SK-N-SH (cell line): Measurements from ENCODE around the gene SIK1. TPM values are rescaled to one million over a fixed set of nuclear protein-coding genes. Genes with fewer than 3 reads are reported as not detected.
"Not testable (repeated sequence)": the region's sequence is repeated elsewhere in the genome, so short reads cannot be mapped to it uniquely, and the experiment has no call there.

Experiments used
- CTCF ChIA-PET: fragments of 300-600, 350-600 bp; formaldehyde crosslinking; extraction: SDS; loops from one replicate; lab custom pipeline; 2021; lab: Yijun Ruan, JAX
- POLR2A ChIA-PET: fragments of 350-600 bp; sonication (Branson Sonifier 250); formaldehyde crosslinking; extraction: SDS; loops from one replicate; lab custom pipeline; 2020; ENCODE audit warnings: antibody characterized with exemption, inconsistent platforms; lab: Yijun Ruan, JAX
- DNase-seq: peaks from one replicate; pipeline ENCODE4 v3.0.0; 2012
- H2AFZ ChIP-seq: fragments of 200-600 bp; sonication (generic); 2 replicates; pipeline ENCODE4 v1.8.1; 2016; ENCODE audit warnings: antibody characterized with exemption, mild to moderate bottlenecking, low read depth
- H3F3A ChIP-seq: fragments of 200-600 bp; sonication (generic); replicated peaks from 2 replicates; pipeline ENCODE3; 2016; ENCODE audit warnings: antibody characterized with exemption, mild to moderate bottlenecking; ENCODE audit not compliant: insufficient read depth
- H3K27ac ChIP-seq, 2 experiments: fragments of 200-500 bp in 1 of 2; fragments of 200-600 bp in 1 of 2; sonication (Bioruptor generic) in 1 of 2; sonication (generic), shearing (Covaris generic) in 1 of 2; 2 replicates each; pipeline versions ENCODE4 v1.5.1 to v1.6.1; 2014 to 2016; ENCODE audit warnings: low read depth in 2 of 2, inconsistent platforms in 1 of 2, low read length in 1 of 2, mild to moderate bottlenecking in 1 of 2, mixed read lengths in 1 of 2
- H3K27me3 ChIP-seq: fragments of 200-600 bp; sonication (generic), shearing (Covaris generic); 2 replicates; pipeline ENCODE4 v1.6.1; 2016; ENCODE audit warnings: mixed run types; ENCODE audit not compliant: insufficient read depth
- H3K36me3 ChIP-seq, 2 experiments: fragments of 200-500 bp in 1 of 2; fragments of 200-600 bp in 1 of 2; sonication (Bioruptor generic) in 1 of 2; sonication (generic) in 1 of 2; replicated peaks in 1 of 2; 2 replicates each; pipeline versions ENCODE3 to v1.5.1; 2014 to 2016; ENCODE audit warnings: low read length in 1 of 2, mild to moderate bottlenecking in 1 of 2; ENCODE audit not compliant: insufficient read depth in 2 of 2, control insufficient read depth in 1 of 2
- H3K4me1 ChIP-seq, 2 experiments: fragments of 200-500 bp in 1 of 2; fragments of 200-600 bp in 1 of 2; sonication (Bioruptor generic) in 1 of 2; sonication (generic), shearing (Covaris generic) in 1 of 2; 2 replicates each; pipeline versions ENCODE4 v1.5.1 to v1.6.1; 2014 to 2016; ENCODE audit warnings: low read depth in 1 of 2, low read length in 1 of 2, mixed run types in 1 of 2; ENCODE audit not compliant: insufficient read depth in 2 of 2, control insufficient read depth in 1 of 2
- H3K4me2 ChIP-seq: fragments of 200-600 bp; sonication (generic), shearing (Covaris generic); 2 replicates; pipeline ENCODE4 v1.6.1; 2017; ENCODE audit warnings: mixed run types
- H3K4me3 ChIP-seq, 2 experiments: fragments of 200-500 bp in 1 of 2; fragments of 200-600 bp in 1 of 2; sonication (Bioruptor generic) in 1 of 2; sonication (generic), shearing (Covaris generic) in 1 of 2; 2 replicates each; pipeline versions ENCODE4 v1.5.1 to v1.8.1; 2014 to 2016; ENCODE audit warnings: low read depth in 2 of 2, inconsistent platforms in 1 of 2, low read length in 1 of 2, mild to moderate bottlenecking in 1 of 2, mixed read lengths in 1 of 2, moderate library complexity in 1 of 2
- H3K79me2 ChIP-seq: fragments of 200-600 bp; sonication (generic); 2 replicates; pipeline ENCODE4 v1.8.1; 2017; ENCODE audit warnings: mild to moderate bottlenecking; ENCODE audit not compliant: insufficient read depth
- H3K9ac ChIP-seq: fragments of 200-600 bp; sonication (generic); 2 replicates; pipeline ENCODE4 v1.6.1; 2017; ENCODE audit warnings: mixed run types
- H3K9me2 ChIP-seq: fragments of 200-600 bp; sonication (generic); 2 replicates; pipeline ENCODE4 v1.6.1; 2017; ENCODE audit warnings: mixed run types
- H3K9me3 ChIP-seq: fragments of 200-600 bp; sonication (generic); 2 replicates; pipeline ENCODE4 v1.6.1; 2017; ENCODE audit warnings: mixed run types, mild to moderate bottlenecking, moderate library complexity
- H4K20me1 ChIP-seq: fragments of 200-600 bp; sonication (generic); 2 replicates; pipeline ENCODE4 v1.6.1; 2017; ENCODE audit warnings: mild to moderate bottlenecking, mixed run types; ENCODE audit not compliant: insufficient read depth
- WGBS: methylation state at CpG from one replicate; pipeline ENCODE4 v1.1.6; 2017; ENCODE audit warnings: low lambda C conversion rate; 5-methylcytosine and 5-hydroxymethylcytosine counted together
- polyA plus RNA-seq, 3 experiments: library from polyadenylated mRNA; depleted of rRNA; stranded (reverse); fragments of >200 nt; gene quantifications; 2 replicates each; pipeline ENCODE4 v1.2.3, GENCODE V29; 2012

Gene SIK1
- polyA plus RNA-seq, 1 of the 3 experiments (the other 2 are of a cell fraction): 3.8 TPM

DNA sequence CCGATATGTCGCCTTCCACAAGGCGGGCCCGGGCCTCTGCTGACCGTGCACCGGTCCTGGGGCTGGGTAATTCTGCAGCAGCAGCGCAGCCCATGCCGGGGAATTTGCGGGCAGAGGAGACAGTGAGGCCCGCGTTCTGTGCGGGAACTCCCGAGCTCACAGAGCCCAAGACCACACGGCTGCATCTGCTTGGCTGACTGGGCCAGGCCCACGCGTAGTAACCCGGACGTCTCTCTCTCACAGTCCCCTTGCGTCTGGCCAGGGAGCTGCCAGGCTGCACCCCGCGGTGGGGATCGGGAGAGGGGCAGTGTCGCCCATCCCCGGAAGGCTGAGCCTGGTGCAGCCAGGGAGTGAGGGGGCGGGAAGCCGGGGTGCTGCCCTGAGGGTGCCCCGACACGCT lies 27.8 kb downstream of the SIK1 start:
- H3K4me2 ChIP-seq, H3K36me3 ChIP-seq, H2AFZ ChIP-seq, H3K4me1 ChIP-seq, H3K79me2 ChIP-seq, H3K9me2 ChIP-seq, H3K27me3 ChIP-seq, H3K9ac ChIP-seq, H3K4me3 ChIP-seq, H3F3A ChIP-seq, H4K20me1 ChIP-seq, H3K27ac ChIP-seq, POLR2A ChIA-PET, H3K9me3 ChIP-seq, CTCF ChIA-PET, DNase-seq: not testable (repeated sequence)
- no CpG with 5 or more reads among the region's 28 CpGs for whole genome bisulfite sequencing

DNA sequence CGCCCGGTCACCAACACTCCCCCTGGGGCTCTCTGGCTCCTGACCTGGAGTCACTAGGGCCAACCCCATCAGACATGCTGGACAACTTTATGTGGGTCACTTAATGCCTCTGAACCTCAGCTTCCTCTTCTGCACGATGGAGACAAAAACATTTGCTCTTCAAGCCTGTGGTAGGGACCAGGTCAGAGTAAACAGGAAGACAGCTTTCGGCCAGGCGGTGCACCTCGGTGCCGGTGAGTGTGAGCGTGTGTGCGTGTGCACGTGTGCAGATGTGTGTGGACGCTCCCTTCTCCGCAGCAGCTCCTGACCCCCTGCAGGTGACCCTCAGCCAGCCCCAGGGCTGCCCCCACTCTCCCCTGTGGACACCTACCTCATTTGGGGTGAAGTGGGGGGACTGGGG lies 28.4 kb downstream of the SIK1 start:
- no CpG with 5 or more reads among the region's 12 CpGs for whole genome bisulfite sequencing
- POLR2A ChIA-PET: not testable (repeated sequence)

DNA sequence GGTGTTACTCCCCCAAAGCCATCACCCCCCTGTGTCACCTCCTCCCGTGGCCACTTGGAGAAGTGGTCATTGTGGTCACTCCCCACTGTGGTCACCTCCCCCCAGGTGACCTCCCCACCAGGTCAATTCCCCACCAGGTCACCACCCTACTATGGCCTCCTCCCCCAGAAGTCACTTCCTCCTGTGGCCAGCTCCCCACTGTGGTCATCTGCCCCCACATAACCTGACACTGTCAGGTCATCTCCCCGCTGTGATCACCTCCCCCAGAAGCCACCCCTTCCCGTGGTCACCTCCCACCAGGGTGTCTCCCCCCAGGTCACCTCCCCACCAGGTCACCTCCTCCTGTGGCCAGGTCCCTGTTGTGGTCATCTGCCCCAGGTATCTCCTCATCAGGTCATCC lies 28.9 kb downstream of the SIK1 start:
- H3K9ac ChIP-seq, H3K79me2 ChIP-seq, DNase-seq, H3K27me3 ChIP-seq, POLR2A ChIA-PET, H2AFZ ChIP-seq, H3K9me3 ChIP-seq, H3F3A ChIP-seq, H3K36me3 ChIP-seq, H3K4me2 ChIP-seq, H3K4me1 ChIP-seq, H3K27ac ChIP-seq, CTCF ChIA-PET, H4K20me1 ChIP-seq, H3K9me2 ChIP-seq, H3K4me3 ChIP-seq: not testable (repeated sequence)
- WGBS: no CpG with 5 or more reads among the region's 3 CpGs

More for the DNA sequence above, 28.4 kb downstream of the SIK1 start:
- H3K4me1 ChIP-seq, DNase-seq, H3K27ac ChIP-seq, H3K9me3 ChIP-seq, H3K4me3 ChIP-seq, H3F3A ChIP-seq, H3K9me2 ChIP-seq, H3K79me2 ChIP-seq, H4K20me1 ChIP-seq, H3K9ac ChIP-seq, H2AFZ ChIP-seq, CTCF ChIA-PET, H3K36me3 ChIP-seq, H3K27me3 ChIP-seq, H3K4me2 ChIP-seq: not testable (repeated sequence)

DNA sequence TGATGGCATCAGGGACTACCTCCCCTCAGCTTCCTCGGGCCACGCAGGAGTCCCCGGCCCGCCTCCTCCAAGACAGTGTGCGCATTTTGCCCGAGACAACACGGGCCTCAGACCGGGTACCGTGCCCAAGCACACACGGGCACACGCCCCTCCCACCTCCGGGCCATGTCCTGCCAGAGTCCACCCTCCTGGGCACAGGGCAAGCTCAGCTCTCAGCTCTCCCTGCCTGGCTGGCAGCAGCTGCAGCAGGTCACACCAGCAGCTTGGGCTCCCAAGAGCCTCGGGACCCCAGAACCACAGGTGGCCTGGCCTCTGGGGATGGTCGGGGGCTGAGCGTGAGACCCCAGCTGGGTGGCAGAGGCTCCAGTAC lies 29.5 kb downstream of the SIK1 start:
- H3K36me3 ChIP-seq, H3K9ac ChIP-seq, POLR2A ChIA-PET, CTCF ChIA-PET, H3K4me2 ChIP-seq, H3F3A ChIP-seq, H3K9me3 ChIP-seq, H3K9me2 ChIP-seq, H3K79me2 ChIP-seq, H3K27me3 ChIP-seq, DNase-seq, H3K4me1 ChIP-seq, H3K27ac ChIP-seq, H2AFZ ChIP-seq, H4K20me1 ChIP-seq, H3K4me3 ChIP-seq: not testable (repeated sequence)
- no CpG with 5 or more reads among the region's 15 CpGs for WGBS

DNA sequence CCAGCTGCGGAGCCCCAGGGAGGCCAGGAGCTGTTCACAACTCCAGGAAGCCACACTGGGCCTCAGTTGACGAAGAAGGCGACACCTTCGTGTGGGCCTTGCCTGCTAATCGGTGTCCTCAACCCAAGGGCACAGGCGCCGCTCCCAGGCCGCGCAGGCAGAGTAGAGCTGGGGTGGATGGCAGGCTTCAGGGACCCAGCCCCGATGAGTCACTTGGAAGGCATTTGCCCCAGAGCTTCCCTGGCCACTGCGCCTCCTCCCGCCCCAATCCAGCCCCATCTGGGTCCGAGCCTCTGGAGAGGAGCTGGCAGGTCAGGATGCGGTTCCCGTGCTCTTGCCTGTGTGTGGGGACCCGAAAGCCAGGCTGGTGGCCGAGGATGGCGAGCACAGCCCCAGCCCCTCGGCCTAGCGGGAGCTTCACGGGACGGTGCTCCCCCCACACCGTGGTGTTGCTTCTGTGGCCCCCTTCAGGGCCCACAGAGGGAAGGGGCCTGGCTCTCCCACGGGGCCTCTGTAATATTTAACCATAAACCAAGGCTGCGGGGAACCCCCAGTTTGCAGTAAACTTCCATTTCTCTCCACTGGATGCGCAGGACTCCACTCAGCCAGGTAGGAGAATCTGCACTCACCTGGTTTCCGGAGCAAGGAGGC lies 30.0 kb downstream of the SIK1 start:
- H3K36me3 ChIP-seq, H2AFZ ChIP-seq, H3K79me2 ChIP-seq, CTCF ChIA-PET, H3K4me1 ChIP-seq, H3K4me3 ChIP-seq, H3K4me2 ChIP-seq, H3K27me3 ChIP-seq, DNase-seq, H4K20me1 ChIP-seq, H3K9me3 ChIP-seq, H3K9ac ChIP-seq, H3K27ac ChIP-seq, POLR2A ChIA-PET, H3F3A ChIP-seq, H3K9me2 ChIP-seq: not testable (repeated sequence)
- WGBS: no CpG with 5 or more reads among the region's 27 CpGs

DNA sequence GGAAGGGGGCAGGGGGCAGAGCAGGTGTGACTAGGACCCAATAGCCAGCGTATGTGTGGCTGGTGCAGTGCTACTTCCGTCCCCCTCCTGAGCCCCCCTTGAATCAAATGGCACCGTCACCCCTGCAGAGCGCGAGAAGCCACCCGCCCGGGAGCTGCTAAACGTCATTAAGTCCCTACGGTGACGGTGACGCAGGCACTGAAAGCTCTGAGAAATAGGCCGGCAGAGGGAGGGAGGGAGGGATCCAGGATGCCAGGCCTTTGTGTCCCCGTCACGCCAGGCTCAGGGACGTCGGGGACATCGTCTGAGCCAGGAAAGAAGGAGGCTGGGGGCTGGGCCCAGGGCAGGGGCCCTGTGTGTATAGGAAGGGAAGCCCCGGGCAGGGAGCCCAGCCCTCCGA lies 43.6 kb downstream of the SIK1 start:
- H4K20me1 ChIP-seq, H3K4me3 ChIP-seq, H3K4me2 ChIP-seq, H3K4me1 ChIP-seq, H3K36me3 ChIP-seq, CTCF ChIA-PET, H3K27ac ChIP-seq, H3K9ac ChIP-seq, H3K27me3 ChIP-seq, H2AFZ ChIP-seq, H3K9me3 ChIP-seq, H3F3A ChIP-seq, DNase-seq, H3K79me2 ChIP-seq, POLR2A ChIA-PET, H3K9me2 ChIP-seq: not testable (repeated sequence)
- no CpG with 5 or more reads among the region's 19 CpGs for WGBS
